Type B pancreatic cell (in vitro differentiated cells): ENCODE measurements around the gene SRGAP1. TPM values are rescaled to one million over a fixed set of nuclear protein-coding genes. Genes with fewer than 3 reads are reported as not detected.

Experiments used
- DNase-seq: peaks from one replicate; pipeline ENCODE4 v3.0.0; 2021; ENCODE audit warnings: mixed read lengths; ENCODE audit not compliant: unreplicated experiment; ENCODE audit errors: extremely low spot score
- H3K27ac Mint-ChIP-seq: 2 replicates; pipeline ENCODE4 v1.8.0; 2021; ENCODE audit warnings: mild to moderate bottlenecking, mixed read lengths
- H3K27me3 Mint-ChIP-seq: 2 replicates; pipeline ENCODE4 v1.8.0; 2021; ENCODE audit warnings: mixed read lengths
- H3K36me3 Mint-ChIP-seq: 2 replicates; pipeline ENCODE4 v1.8.0; 2021; ENCODE audit warnings: mixed read lengths
- H3K4me1 Mint-ChIP-seq: one replicate; pipeline ENCODE4 v1.8.0; 2021; ENCODE audit warnings: mixed read lengths; ENCODE audit not compliant: unreplicated experiment
- H3K4me3 Mint-ChIP-seq: 2 replicates; pipeline ENCODE4 v1.8.0; 2021; ENCODE audit warnings: mild to moderate bottlenecking, mixed read lengths
- H3K9me3 Mint-ChIP-seq: 2 replicates; pipeline ENCODE4 v1.8.0; 2021; ENCODE audit warnings: mixed read lengths
- total RNA-seq: library from RNA; stranded (reverse); gene quantifications from 2 replicates; pipeline ENCODE4 v1.2.1, GENCODE V29; 2021; ENCODE audit warnings: low replicate concordance
- TF ChIP-seq, protein P1 (sequence below): fragments of 200-600 bp; sonication (generic); conservative IDR thresholded peaks from 2 replicates; pipeline ENCODE4 v1.5.0; 2021; ENCODE audit warnings: antibody characterized with exemption, mild to moderate bottlenecking

SRGAP1 gene
- total RNA-seq, 1 donor from 2014 or later = 14.9 TPM

DNA sequence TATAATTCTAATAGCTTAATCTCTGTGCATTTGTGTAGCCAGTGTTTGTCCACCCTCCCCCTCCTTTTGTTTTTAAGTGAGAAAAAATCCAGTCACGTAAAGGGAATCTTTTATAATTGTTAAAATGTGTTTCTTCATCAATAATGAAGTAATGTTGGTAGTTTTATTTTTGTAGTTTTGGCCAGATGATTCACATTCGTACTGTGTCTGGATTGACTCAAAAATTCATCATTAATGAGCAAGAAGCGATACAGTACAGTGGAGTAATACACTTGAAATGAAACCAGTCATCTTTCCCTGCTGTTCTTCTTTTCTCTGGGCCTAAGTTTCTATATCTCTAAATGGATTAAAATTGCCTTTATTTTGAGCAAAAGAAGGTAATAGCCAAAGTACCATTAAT is 86.5 kb downstream of the SRGAP1 start:
- Mint-ChIP-seq H3K36me3 (no peaks in the 10 kb centered on the region), H3K4me3 (no peak overlapping the region), H3K9me3 (no peaks in the 10 kb centered on the region), H3K27ac (no peak overlapping the region), H3K4me1 (no peaks in the 10 kb centered on the region), H3K27me3 (no peaks in the 10 kb centered on the region)
- DNase-seq = no peak
- TF ChIP-seq, protein P1, sequence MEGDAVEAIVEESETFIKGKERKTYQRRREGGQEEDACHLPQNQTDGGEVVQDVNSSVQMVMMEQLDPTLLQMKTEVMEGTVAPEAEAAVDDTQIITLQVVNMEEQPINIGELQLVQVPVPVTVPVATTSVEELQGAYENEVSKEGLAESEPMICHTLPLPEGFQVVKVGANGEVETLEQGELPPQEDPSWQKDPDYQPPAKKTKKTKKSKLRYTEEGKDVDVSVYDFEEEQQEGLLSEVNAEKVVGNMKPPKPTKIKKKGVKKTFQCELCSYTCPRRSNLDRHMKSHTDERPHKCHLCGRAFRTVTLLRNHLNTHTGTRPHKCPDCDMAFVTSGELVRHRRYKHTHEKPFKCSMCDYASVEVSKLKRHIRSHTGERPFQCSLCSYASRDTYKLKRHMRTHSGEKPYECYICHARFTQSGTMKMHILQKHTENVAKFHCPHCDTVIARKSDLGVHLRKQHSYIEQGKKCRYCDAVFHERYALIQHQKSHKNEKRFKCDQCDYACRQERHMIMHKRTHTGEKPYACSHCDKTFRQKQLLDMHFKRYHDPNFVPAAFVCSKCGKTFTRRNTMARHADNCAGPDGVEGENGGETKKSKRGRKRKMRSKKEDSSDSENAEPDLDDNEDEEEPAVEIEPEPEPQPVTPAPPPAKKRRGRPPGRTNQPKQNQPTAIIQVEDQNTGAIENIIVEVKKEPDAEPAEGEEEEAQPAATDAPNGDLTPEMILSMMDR = no peak

DNA sequence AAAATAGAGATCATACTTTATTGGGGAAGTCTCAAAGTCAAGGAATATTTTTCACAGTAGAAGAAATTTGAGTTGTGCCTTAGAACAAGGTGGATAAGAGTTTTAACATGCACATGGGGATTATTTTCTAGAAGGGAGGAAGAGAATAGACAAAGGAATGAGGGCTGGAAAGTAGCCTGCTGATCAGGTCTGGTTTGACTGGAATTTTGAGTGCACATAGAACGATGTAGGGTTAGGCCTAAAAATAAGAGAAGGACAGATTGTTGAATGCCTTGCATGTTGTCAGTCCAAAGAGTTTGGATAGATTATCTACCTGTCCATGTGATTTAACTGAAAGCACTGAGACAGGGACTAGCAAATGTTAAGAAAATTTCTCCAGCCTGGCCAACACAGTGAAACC is 87.2 kb downstream of the SRGAP1 start:
- no peaks in the 10 kb centered on the region for H3K4me1 Mint-ChIP-seq
- H3K27me3 Mint-ChIP-seq = no peaks in the 10 kb centered on the region
- no peak for DNase-seq
- no peaks in the 10 kb centered on the region for H3K9me3 Mint-ChIP-seq
- H3K36me3 Mint-ChIP-seq = no peaks in the 10 kb centered on the region
- peak overlapping the region; percentile 6 for H3K4me3 Mint-ChIP-seq
- TF ChIP-seq, protein P1 = no peak
- H3K27ac Mint-ChIP-seq = peak overlapping the region; percentile 37

DNA sequence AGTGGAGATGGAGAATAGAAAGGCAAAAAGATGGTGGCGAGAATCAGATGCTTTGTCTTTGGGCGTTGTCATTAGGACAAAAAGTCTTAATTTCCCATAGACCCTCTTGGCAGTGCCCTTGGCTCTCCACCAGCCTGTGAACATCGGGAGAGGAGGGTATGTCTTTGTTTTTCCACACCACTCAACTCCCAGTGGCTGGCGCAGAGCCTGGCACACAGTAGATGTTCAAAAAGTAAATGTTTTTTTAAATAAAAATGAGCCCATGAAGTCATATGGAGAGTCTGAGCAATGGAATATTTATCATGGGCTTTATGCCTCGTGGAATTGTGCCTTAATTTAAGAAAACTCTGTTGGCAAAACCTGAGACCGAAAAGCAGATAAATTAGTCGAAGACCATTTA is 90.4 kb downstream of the SRGAP1 start:
- peak overlapping the region; percentile 35 for H3K4me3 Mint-ChIP-seq
- TF ChIP-seq, protein P1 = no peak
- no peaks in the 10 kb centered on the region for H3K27me3 Mint-ChIP-seq
- H3K9me3 Mint-ChIP-seq = no peaks in the 10 kb centered on the region
- H3K4me1 Mint-ChIP-seq = peaks cover under 1% of the 10 kb centered on the region
- no peak for DNase-seq
- H3K27ac Mint-ChIP-seq = peak overlapping the region; percentile 41
- H3K36me3 Mint-ChIP-seq = no peaks in the 10 kb centered on the region

DNA sequence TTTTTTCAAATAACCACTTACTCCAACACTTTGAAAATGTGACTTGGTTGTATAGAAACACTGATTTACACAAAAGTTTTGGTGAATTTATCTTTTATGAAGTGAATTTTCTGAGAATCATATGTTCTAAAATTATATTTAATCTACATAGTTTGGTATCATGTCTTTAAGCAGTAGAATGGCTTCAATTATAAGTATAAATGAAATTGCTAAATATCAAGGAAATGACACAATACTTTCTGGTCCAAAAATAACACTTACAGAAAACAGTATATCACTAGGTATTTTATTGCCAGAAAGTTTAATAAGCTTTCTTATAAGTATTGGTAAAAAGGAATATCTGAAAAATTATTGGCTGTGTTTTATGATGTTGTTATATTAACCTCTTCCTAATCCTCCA is 90.9 kb downstream of the SRGAP1 start:
- H3K4me1 Mint-ChIP-seq = peaks cover 4% of the 10 kb centered on the region
- no peak for DNase-seq
- no peak overlapping the region for H3K4me3 Mint-ChIP-seq
- H3K36me3 Mint-ChIP-seq = no peaks in the 10 kb centered on the region
- TF ChIP-seq, protein P1 = no peak
- no peak overlapping the region for H3K27ac Mint-ChIP-seq
- H3K27me3 Mint-ChIP-seq = no peaks in the 10 kb centered on the region
- H3K9me3 Mint-ChIP-seq = no peaks in the 10 kb centered on the region

DNA sequence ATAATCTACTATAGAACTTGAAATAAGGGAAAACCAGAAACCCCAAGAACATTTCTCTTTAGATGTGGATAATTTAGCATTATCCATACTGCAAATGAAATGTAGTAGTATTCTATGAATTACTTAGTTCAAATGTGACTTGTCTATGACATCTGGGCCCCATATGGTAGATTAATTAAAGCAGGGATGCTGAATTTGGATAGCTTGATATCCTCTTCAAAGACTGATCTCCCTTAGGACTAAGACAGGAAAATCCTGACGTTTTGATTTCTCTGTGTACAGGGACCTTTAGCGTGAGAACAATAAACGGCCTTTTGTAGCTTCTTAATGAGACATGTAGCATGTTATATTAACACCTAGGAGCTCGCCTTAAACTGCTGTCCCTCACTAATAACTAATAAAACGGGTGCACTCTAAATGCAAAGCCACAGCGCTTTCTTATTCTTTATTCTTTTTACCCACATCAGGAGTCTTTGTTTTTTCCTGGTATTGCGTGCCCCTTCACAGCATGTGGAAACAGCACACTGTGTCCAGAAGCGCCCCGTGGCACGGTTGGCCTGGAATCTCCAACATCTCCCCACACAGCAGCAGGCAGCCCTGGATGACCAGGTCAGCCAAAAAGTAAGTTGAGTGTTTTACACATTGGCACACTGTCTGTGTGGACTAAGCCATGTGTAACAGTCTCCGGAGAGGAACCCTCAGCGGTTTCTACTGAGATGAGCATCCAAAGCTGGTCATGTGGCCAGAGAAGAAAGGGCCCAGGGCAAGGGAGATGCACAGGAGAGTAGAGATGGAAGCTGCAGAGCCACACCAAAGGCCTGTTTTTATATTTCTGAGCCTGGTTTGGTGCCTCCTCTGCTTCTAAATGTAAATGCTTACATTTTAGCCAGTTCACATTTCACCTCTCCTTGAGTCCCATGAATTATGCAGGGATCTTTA is 93.1 kb downstream of the SRGAP1 start:
- Mint-ChIP-seq H3K4me3 (no peak overlapping the region), H3K9me3 (no peaks in the 10 kb centered on the region), H3K27ac (no peak overlapping the region), H3K36me3 (no peaks in the 10 kb centered on the region), H3K4me1 (peaks cover 13% of the 10 kb centered on the region), H3K27me3 (no peaks in the 10 kb centered on the region)
- DNase-seq = no peak
- TF ChIP-seq, protein P1 = no peak
